ENCODE measurements around the gene PIMREG.

The PIMREG gene

DNA sequence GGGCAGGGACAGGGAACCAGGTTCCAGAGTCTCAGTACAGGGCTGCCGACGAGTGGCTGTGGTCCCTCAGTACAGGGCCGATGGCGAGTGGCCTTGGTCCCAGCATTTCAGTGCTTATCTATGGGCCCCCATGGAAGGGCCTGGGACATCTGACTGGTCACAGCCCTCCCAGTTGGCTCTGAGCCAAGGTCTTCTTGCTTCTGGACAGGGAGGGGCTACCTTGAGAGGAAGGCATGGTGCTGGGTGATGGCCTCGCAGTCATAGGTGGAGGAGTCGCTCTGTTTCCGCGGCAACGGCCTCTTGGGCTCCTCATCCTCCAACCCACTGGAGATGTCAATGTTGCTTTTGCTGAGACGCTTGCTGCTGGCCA, 32.5 kb downstream of the PIMREG start:
- Histone ChIP-seq H3K9me3 (ENCODE audit: control insufficient read depth, insufficient read depth, low read depth, low read length) (no peaks in the 10 kb centered on the region), H3K27ac (ENCODE audit: extremely low read depth, low read depth, low read length) (no peak overlapping the region), H3K36me3 (ENCODE audit: control insufficient read depth in 2 of 2, insufficient read depth in 1 of 2, low read length in 2 of 2) (no peaks in the 10 kb centered on the region), H3K4me1 (ENCODE audit: control insufficient read depth, insufficient read depth, low read length) (peaks cover 6% of the 10 kb centered on the region; the same call in 1 of the 2 replicates), H3K4me3 (ENCODE audit: low read depth, low read length) (no peak overlapping the region)
- TF ChIP-seq ZNF488 (tag by site-specific recombination; IDR thresholded peaks at IDR 0.05) (no peak), GLIS2 (tag by site-specific recombination; IDR thresholded peaks at IDR 0.05) (no peak), SCRT2 (tag by site-specific recombination; IDR thresholded peaks at IDR 0.05) (no peak), ZNF555 (tag by site-specific recombination; conservative IDR thresholded peaks at IDR 0.05) (no peak), ZNF501 (tag by site-specific recombination; IDR thresholded peaks at IDR 0.05) (no peak), ZNF837 (tag by site-specific recombination; IDR thresholded peaks at IDR 0.05) (no peak), SETDB1 (IDR thresholded peaks at IDR 0.05; ENCODE audit: insufficient read length, low read length) (no peak), ZNF423 (tag by site-specific recombination; IDR thresholded peaks at IDR 0.05) (no peak)
- TF ChIP-seq, protein P1, sequence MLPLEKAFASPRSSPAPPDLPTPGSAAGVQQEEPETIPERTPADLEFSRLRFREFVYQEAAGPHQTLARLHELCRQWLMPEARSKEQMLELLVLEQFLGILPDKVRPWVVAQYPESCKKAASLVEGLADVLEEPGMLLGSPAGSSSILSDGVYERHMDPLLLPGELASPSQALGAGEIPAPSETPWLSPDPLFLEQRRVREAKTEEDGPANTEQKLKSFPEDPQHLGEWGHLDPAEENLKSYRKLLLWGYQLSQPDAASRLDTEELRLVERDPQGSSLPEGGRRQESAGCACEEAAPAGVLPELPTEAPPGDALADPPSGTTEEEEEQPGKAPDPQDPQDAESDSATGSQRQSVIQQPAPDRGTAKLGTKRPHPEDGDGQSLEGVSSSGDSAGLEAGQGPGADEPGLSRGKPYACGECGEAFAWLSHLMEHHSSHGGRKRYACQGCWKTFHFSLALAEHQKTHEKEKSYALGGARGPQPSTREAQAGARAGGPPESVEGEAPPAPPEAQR (tag by site-specific recombination; IDR thresholded peaks at IDR 0.05) = no peak
- TF ChIP-seq, protein P2, sequence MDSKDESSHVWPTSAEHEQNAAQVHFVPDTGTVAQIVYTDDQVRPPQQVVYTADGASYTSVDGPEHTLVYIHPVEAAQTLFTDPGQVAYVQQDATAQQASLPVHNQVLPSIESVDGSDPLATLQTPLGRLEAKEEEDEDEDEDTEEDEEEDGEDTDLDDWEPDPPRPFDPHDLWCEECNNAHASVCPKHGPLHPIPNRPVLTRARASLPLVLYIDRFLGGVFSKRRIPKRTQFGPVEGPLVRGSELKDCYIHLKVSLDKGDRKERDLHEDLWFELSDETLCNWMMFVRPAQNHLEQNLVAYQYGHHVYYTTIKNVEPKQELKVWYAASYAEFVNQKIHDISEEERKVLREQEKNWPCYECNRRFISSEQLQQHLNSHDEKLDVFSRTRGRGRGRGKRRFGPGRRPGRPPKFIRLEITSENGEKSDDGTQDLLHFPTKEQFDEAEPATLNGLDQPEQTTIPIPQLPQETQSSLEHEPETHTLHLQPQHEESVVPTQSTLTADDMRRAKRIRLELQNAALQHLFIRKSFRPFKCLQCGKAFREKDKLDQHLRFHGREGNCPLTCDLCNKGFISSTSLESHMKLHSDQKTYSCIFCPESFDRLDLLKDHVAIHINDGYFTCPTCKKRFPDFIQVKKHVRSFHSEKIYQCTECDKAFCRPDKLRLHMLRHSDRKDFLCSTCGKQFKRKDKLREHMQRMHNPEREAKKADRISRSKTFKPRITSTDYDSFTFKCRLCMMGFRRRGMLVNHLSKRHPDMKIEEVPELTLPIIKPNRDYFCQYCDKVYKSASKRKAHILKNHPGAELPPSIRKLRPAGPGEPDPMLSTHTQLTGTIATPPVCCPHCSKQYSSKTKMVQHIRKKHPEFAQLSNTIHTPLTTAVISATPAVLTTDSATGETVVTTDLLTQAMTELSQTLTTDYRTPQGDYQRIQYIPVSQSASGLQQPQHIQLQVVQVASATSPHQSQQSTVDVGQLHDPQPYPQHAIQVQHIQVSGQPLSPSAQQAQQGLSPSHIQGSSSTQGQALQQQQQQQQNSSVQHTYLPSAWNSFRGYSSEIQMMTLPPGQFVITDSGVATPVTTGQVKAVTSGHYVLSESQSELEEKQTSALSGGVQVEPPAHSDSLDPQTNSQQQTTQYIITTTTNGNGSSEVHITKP (tag by site-specific recombination; IDR thresholded peaks at IDR 0.05) = no peak
- POLR2A ChIA-PET = no interaction called here
- CTCF ChIA-PET = interaction anchor here (0.7 kb wide), 1 partner anchor 945 kb away, joined by 3 read pairs; no protein-coding TSS in a partner anchor

DNA sequence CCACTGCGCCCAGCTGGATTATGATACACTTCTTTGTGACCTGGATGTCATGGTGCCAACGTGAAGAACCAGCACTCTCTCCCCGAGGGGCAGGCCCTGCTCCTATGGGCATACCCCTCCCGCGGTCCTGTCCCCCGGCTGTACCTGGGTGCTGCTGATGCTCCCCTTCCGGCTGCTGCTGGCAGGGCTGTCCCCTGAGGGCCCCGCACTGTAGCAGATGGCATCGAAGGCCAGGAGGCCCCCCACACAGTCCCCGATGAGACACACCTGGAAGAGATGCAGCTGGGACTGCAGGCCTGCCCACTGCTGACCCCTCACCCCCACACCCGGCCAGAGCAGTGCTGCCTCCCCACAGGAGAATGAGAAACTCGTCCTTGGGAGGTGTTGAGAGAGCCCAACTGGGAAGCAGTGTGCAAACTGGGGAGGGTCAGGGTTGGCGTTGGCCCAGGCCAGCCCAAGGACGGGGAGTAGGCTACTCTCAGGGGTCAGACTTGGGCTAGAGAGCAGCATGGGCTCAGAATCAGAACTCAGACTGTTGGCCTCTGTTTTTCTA, 33.7 kb downstream of the PIMREG start:
- Histone ChIP-seq H3K4me3 (ENCODE audit: low read depth, low read length) (no peak overlapping the region), H3K4me1 (ENCODE audit: control insufficient read depth, insufficient read depth, low read length) (peaks cover 6% of the 10 kb centered on the region; the same call in 1 of the 2 replicates), H3K9me3 (ENCODE audit: control insufficient read depth, insufficient read depth, low read depth, low read length) (no peaks in the 10 kb centered on the region), H3K27ac (ENCODE audit: extremely low read depth, low read depth, low read length) (no peak overlapping the region), H3K36me3 (ENCODE audit: control insufficient read depth in 2 of 2, insufficient read depth in 1 of 2, low read length in 2 of 2) (no peaks in the 10 kb centered on the region)
- POLR2A ChIA-PET = no interaction called here
- CTCF ChIA-PET = no interaction called here
- TF ChIP-seq ZNF138 (tag by site-specific recombination; IDR thresholded peaks at IDR 0.05; ENCODE audit: borderline replicate concordance) (no peak), ZNF341 (tag by site-specific recombination; IDR thresholded peaks at IDR 0.05; ENCODE audit: low read depth) (no peak), ZNF510 (tag by site-specific recombination; IDR thresholded peaks at IDR 0.05; ENCODE audit: insufficient replicate concordance) (no peak), ZNF311 (tag by site-specific recombination; IDR thresholded peaks at IDR 0.05; ENCODE audit: borderline replicate concordance) (no peak), KLF9 (tag by site-specific recombination; IDR thresholded peaks at IDR 0.05; ENCODE audit: low read depth) (no peak), ZNF221 (tag by site-specific recombination; IDR thresholded peaks at IDR 0.05; ENCODE audit: borderline replicate concordance) (no peak), SALL2 (tag by site-specific recombination; IDR thresholded peaks at IDR 0.05; ENCODE audit: borderline replicate concordance) (no peak), BCL11A (tag by site-specific recombination; IDR thresholded peaks at IDR 0.05; ENCODE audit: low read depth) (no peak), ZNF184 (tag by site-specific recombination; IDR thresholded peaks at IDR 0.05) (no peak)

All from HEK293 (cell line).